Stimulated activated naive CD4-positive, alpha-beta T cell (primary cell): ENCODE data around the gene AKAP8L.
"Not testable (repeated sequence)": the region's sequence is repeated elsewhere in the genome, so short reads cannot be mapped to it uniquely, and the experiment has no call there.

Source experiments
- DNase-seq, 6 experiments: peaks; one replicate each; lab custom pipeline; 2025; lab: John Stamatoyannopoulos, UW

The AKAP8L gene

GRCh38 chr19:15379083-15379998 is 39.4 kb downstream of the AKAP8L start, which contains the start of gene AKAP8:
TSS of gene AKAP8 (minus strand) at chr19:15379787. CDS start at chr19:15379731, 56 bp downstream.
- peak; percentile 94 to 99 (median 98) for DNase-seq

GRCh38 chr19:15378534-15379082 is 40.2 kb downstream of the AKAP8L start:
- peak in 5 of 6 experiments; percentile 24 to 51 (median 33) for DNase-seq

- DNase-seq: no peak
Measured at GRCh38 chr19:15374796-15375440, 43.9 kb downstream of the AKAP8L start.

GRCh38 chr19:15374105-15374651 is 44.6 kb downstream of the AKAP8L start:
- DNase-seq: no peak

- no peak for DNase-seq
Measured at GRCh38 chr19:15373644-15374043, 45.1 kb downstream of the AKAP8L start.

- DNase-seq: no peak
Measured at GRCh38 chr19:15372891-15373301, 45.9 kb downstream of the AKAP8L start.

GRCh38 chr19:15372470-15372869 is 46.3 kb downstream of the AKAP8L start:
- no peak for DNase-seq

- DNase-seq: no peak
Measured at GRCh38 chr19:15371786-15372380, 46.9 kb downstream of the AKAP8L start.

GRCh38 chr19:15371119-15371518 is 47.7 kb downstream of the AKAP8L start:
- DNase-seq: no peak

- no peak for DNase-seq
Measured at GRCh38 chr19:15369594-15369891, 49.2 kb downstream of the AKAP8L start.

GRCh38 chr19:15368798-15369593 is 49.8 kb downstream of the AKAP8L start:
- DNase-seq: no peak

GRCh38 chr19:15368051-15368632 is 50.6 kb downstream of the AKAP8L start:
- peak in 1 of 6 experiments; percentile 10 for DNase-seq

GRCh38 chr19:15367439-15367838 is 51.3 kb downstream of the AKAP8L start:
- DNase-seq: no peak

- DNase-seq: no peak
Measured at GRCh38 chr19:15365264-15365663, 53.5 kb downstream of the AKAP8L start.

- DNase-seq: not testable (repeated sequence)
Measured at GRCh38 chr19:15363791-15364190, 55.0 kb downstream of the AKAP8L start.

GRCh38 chr19:15363048-15363447 is 55.7 kb downstream of the AKAP8L start:
- not testable (repeated sequence) for DNase-seq

GRCh38 chr19:15360015-15360414 is 58.8 kb downstream of the AKAP8L start:
- DNase-seq: not testable (repeated sequence)

- DNase-seq: no peak
Measured at GRCh38 chr19:15358918-15359317, 59.9 kb downstream of the AKAP8L start.

GRCh38 chr19:15357906-15358305 is 60.9 kb downstream of the AKAP8L start:
- DNase-seq: no peak

GRCh38 chr19:15354566-15355296 is 64.1 kb downstream of the AKAP8L start:
- no peak for DNase-seq
